Ishikawa (cell line): ENCODE measurements around the gene NLK.

ENCODE experiments used
- CEBPB ChIP-seq: IDR thresholded peaks from 2 replicates; pipeline ENCODE4 v1.6.1; 2012
- CREB1 ChIP-seq: IDR thresholded peaks from 2 replicates; pipeline ENCODE4 v1.6.1; 2012; ENCODE audit warnings: low read depth
- EGR1 ChIP-seq: IDR thresholded peaks from 2 replicates; pipeline ENCODE4 v1.6.1; 2012
- EP300 ChIP-seq: IDR thresholded peaks from 2 replicates; pipeline ENCODE4 v1.6.1; 2012; ENCODE audit warnings: borderline replicate concordance
- FOXM1 ChIP-seq: IDR thresholded peaks from 2 replicates; pipeline ENCODE4 v1.6.1; 2012; ENCODE audit warnings: low read depth, borderline replicate concordance
- MAX ChIP-seq: IDR thresholded peaks from 2 replicates; pipeline ENCODE4 v1.6.1; 2012
- NFIC ChIP-seq: IDR thresholded peaks from 2 replicates; pipeline ENCODE4 v1.6.1; 2012
- RAD21 ChIP-seq: IDR thresholded peaks from 2 replicates; pipeline ENCODE4 v1.6.1; 2012; ENCODE audit warnings: low read depth
- REST ChIP-seq: IDR thresholded peaks from 2 replicates; pipeline ENCODE4 v1.6.1; 2012; ENCODE audit warnings: low read depth, mild to moderate bottlenecking
- TAF1 ChIP-seq: IDR thresholded peaks from 2 replicates; pipeline ENCODE4 v1.6.1; 2012; ENCODE audit warnings: low read depth, mild to moderate bottlenecking
- TCF12 ChIP-seq: IDR thresholded peaks from 2 replicates; pipeline ENCODE4 v1.6.1; 2012; ENCODE audit warnings: low read depth
- TEAD4 ChIP-seq: IDR thresholded peaks from 2 replicates; pipeline ENCODE4 v1.6.1; 2012
- YY1 ChIP-seq: IDR thresholded peaks from 2 replicates; pipeline ENCODE4 v1.6.1; 2012; ENCODE audit warnings: low read depth
- ZBTB7A ChIP-seq: IDR thresholded peaks from 2 replicates; pipeline ENCODE4 v1.6.1; 2012; ENCODE audit warnings: low read depth
- TF ChIP-seq, protein P1 (sequence below): IDR thresholded peaks from 2 replicates; pipeline ENCODE4 v1.6.1; 2012

NLK gene

GRCh38 chr17:28059675-28060074 is 17.2 kb downstream of the NLK start:
- TF ChIP-seq TCF12 (no peak), MAX (no peak), EP300 (no peak), REST (no peak), TEAD4 (no peak), CREB1 (no peak), RAD21 (no peak), ZBTB7A (no peak), CEBPB (no peak), TAF1 (no peak), FOXM1 (no peak), NFIC (no peak), EGR1 (no peak), YY1 (no peak)
- TF ChIP-seq, protein P1, sequence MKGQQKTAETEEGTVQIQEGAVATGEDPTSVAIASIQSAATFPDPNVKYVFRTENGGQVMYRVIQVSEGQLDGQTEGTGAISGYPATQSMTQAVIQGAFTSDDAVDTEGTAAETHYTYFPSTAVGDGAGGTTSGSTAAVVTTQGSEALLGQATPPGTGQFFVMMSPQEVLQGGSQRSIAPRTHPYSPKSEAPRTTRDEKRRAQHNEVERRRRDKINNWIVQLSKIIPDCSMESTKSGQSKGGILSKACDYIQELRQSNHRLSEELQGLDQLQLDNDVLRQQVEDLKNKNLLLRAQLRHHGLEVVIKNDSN: no peak

GRCh38 chr17:28065706-28066105 is 23.2 kb downstream of the NLK start:
- TF ChIP-seq CEBPB (no peak), NFIC (no peak), TCF12 (no peak), RAD21 (no peak), TAF1 (no peak), MAX (no peak), TEAD4 (no peak)

DNA sequence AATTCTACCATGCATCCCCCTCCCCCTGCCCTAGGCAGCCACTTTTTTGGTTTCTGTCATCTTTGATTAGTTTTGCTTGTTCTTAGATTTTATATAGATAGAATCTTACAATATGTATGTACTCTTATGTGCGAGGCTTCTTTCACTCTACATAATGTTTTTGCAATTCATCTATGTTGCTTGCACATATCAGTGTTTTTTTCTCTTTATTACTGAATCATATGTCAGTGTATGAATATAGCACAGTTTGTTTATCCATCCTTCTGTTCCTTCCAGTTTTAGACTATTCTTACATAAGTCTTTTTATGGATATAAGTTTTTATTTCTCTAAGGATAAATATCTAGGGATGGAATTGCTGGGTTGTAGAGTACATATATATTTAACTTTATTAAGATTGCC is 26.6 kb downstream of the NLK start:
- no peak for TF ChIP-seq CEBPB
- TF ChIP-seq, protein P1: no peak
- no peak for TF ChIP-seq TCF12
- no peak for TF ChIP-seq REST
- TF ChIP-seq MAX: no peak
- no peak for TF ChIP-seq TEAD4
- no peak for TF ChIP-seq ZBTB7A
- TF ChIP-seq RAD21: no peak
- no peak for TF ChIP-seq TAF1
- TF ChIP-seq CREB1: no peak
- no peak for TF ChIP-seq EGR1
- TF ChIP-seq EP300: no peak
- TF ChIP-seq NFIC: no peak
- TF ChIP-seq YY1: no peak
- TF ChIP-seq FOXM1: no peak

- no peak for TF ChIP-seq EP300
- no peak for TF ChIP-seq ZBTB7A
- no peak for TF ChIP-seq RAD21
- TF ChIP-seq MAX: no peak
- TF ChIP-seq CREB1: no peak
- no peak for TF ChIP-seq NFIC
Measured at GRCh38 chr17:28071179-28071578, 28.7 kb downstream of the NLK start.

DNA sequence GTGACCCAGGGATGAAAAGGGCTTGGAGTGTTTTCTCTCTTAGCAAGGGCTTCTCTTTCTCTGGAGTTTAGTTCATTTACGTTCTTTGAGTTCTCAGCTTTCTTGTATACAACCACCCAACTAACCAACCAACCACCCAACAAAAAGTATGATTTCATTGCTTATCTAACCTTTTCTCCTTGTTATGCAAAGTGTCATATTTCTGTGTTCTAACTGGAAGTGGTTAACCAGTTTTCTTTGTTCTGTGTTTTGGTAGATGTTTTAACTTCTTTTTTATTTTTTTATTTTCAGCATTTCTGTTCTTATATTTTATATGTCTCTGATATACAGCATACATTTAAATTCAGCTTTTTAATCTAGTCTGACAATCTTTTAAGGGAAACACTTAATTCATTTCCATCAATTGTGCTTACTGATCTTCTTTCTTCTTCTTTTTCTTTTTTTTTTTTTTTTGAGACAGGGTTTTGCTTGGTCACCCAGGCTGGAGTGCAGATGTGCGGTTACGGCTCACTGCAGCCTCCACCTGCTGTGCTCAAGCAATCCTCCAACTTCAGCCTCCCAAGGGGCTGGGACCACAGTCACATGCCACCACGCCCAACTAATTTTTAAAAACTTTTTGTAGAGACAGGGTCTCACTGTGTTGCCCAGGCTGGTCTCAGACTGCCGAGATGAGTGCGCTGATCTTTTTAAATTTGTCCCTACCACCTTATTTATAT is 29.6 kb downstream of the NLK start:
- TF ChIP-seq TEAD4 (no peak), EP300 (no peak), RAD21 (no peak)

- TF ChIP-seq TCF12 (no peak), TEAD4 (no peak), CREB1 (no peak), EP300 (no peak), NFIC (no peak), MAX (no peak)
- TF ChIP-seq, protein P1: no peak
Measured at GRCh38 chr17:28072936-28073533, 30.6 kb downstream of the NLK start.
